ENCODE data around the gene NGDN.

NGDN gene

GRCh38 chr14:23513005-23513817 lies 43.7 kb downstream of the NGDN start:
- no peaks in the 10 kb centered on the region for H3K4me1 ChIP-seq (ENCODE audit: low read depth, poor library complexity, severe bottlenecking)
- H3K4me2 ChIP-seq = no peak overlapping the region
- no peak overlapping the region for H3K27ac ChIP-seq
- no peak overlapping the region for H3K4me3 ChIP-seq (IDR thresholded peaks at IDR 0.05; ENCODE audit: insufficient read depth, low read depth, low read length)
- H3K79me2 ChIP-seq (ENCODE audit: insufficient read depth, low read depth) = no peaks in the 10 kb centered on the region
- H2AFZ ChIP-seq (ENCODE audit: low read depth) = no peak overlapping the region
- H4K20me1 ChIP-seq (ENCODE audit: insufficient read depth) = no peaks in the 10 kb centered on the region
- H3K27me3 ChIP-seq (ENCODE audit: insufficient read depth, low read depth) = no peaks in the 10 kb centered on the region
- no peak overlapping the region for H3K9ac ChIP-seq
- H3K36me3 ChIP-seq (ENCODE audit: insufficient read depth) = no peaks in the 10 kb centered on the region
- no peak for TF ChIP-seq CTCF (conservative IDR thresholded peaks at IDR 0.05; ENCODE audit: low read depth, low read length)

GRCh38 chr14:23513818-23514643 lies 44.5 kb downstream of the NGDN start:
- Histone ChIP-seq H3K4me1 (ENCODE audit: low read depth, poor library complexity, severe bottlenecking) (no peaks in the 10 kb centered on the region), H3K27ac (no peak overlapping the region), H3K79me2 (ENCODE audit: insufficient read depth, low read depth) (no peaks in the 10 kb centered on the region), H3K4me3 (IDR thresholded peaks at IDR 0.05; ENCODE audit: insufficient read depth, low read depth, low read length) (no peak overlapping the region), H4K20me1 (ENCODE audit: insufficient read depth) (no peaks in the 10 kb centered on the region), H2AFZ (ENCODE audit: low read depth) (no peak overlapping the region), H3K4me2 (no peak overlapping the region), H3K9ac (no peak overlapping the region), H3K36me3 (ENCODE audit: insufficient read depth) (no peaks in the 10 kb centered on the region), H3K27me3 (ENCODE audit: insufficient read depth, low read depth) (no peaks in the 10 kb centered on the region)
- no peak for TF ChIP-seq CTCF (conservative IDR thresholded peaks at IDR 0.05; ENCODE audit: low read depth, low read length)

- H3K79me2 ChIP-seq (ENCODE audit: insufficient read depth, low read depth) = no peaks in the 10 kb centered on the region
- no peak overlapping the region for H3K9ac ChIP-seq
- no peak for TF ChIP-seq CTCF (conservative IDR thresholded peaks at IDR 0.05; ENCODE audit: low read depth, low read length)
- no peak overlapping the region for H3K27ac ChIP-seq
- H3K36me3 ChIP-seq (ENCODE audit: insufficient read depth) = no peaks in the 10 kb centered on the region
- H4K20me1 ChIP-seq (ENCODE audit: insufficient read depth) = no peaks in the 10 kb centered on the region
- H2AFZ ChIP-seq (ENCODE audit: low read depth) = no peak overlapping the region
- no peaks in the 10 kb centered on the region for H3K4me1 ChIP-seq (ENCODE audit: low read depth, poor library complexity, severe bottlenecking)
- H3K4me2 ChIP-seq = no peak overlapping the region
- no peak overlapping the region for H3K4me3 ChIP-seq (IDR thresholded peaks at IDR 0.05; ENCODE audit: insufficient read depth, low read depth, low read length)
- H3K27me3 ChIP-seq (ENCODE audit: insufficient read depth, low read depth) = no peaks in the 10 kb centered on the region
Measured at GRCh38 chr14:23514644-23514957, 45.1 kb downstream of the NGDN start.

- H3K9ac ChIP-seq = no peak overlapping the region
- TF ChIP-seq CTCF (conservative IDR thresholded peaks at IDR 0.05; ENCODE audit: low read depth, low read length) = no peak
- no peaks in the 10 kb centered on the region for H4K20me1 ChIP-seq (ENCODE audit: insufficient read depth)
- H3K27me3 ChIP-seq (ENCODE audit: insufficient read depth, low read depth) = no peaks in the 10 kb centered on the region
- no peak overlapping the region for H3K27ac ChIP-seq
- H3K79me2 ChIP-seq (ENCODE audit: insufficient read depth, low read depth) = no peaks in the 10 kb centered on the region
- no peaks in the 10 kb centered on the region for H3K4me1 ChIP-seq (ENCODE audit: low read depth, poor library complexity, severe bottlenecking)
- H2AFZ ChIP-seq (ENCODE audit: low read depth) = no peak overlapping the region
- no peak overlapping the region for H3K4me2 ChIP-seq
- H3K36me3 ChIP-seq (ENCODE audit: insufficient read depth) = no peaks in the 10 kb centered on the region
- no peak overlapping the region for H3K4me3 ChIP-seq (IDR thresholded peaks at IDR 0.05; ENCODE audit: insufficient read depth, low read depth, low read length)
Measured at GRCh38 chr14:23517650-23518326, 48.3 kb downstream of the NGDN start.
